Liver (tissue), 9 donors: ENCODE data around the gene C3orf22. TPM values are rescaled to one million over a fixed set of nuclear protein-coding genes. Genes with fewer than 3 reads are reported as not detected.

Source experiments
- DNase-seq: peaks from one replicate; pipeline ENCODE4 v3.0.0-alpha.2; 2017; ENCODE audit warnings: low spot score
- H3K27ac ChIP-seq, 2 donors: one replicate each; pipeline ENCODE4 v1.7.0; 2013; ENCODE audit warnings: inconsistent platforms in 2 of 2, low read length in 2 of 2, control low read depth in 1 of 2, low read depth in 1 of 2, mild to moderate bottlenecking in 1 of 2
- H3K27me3 ChIP-seq, 4 donors: one replicate each; pipeline versions ENCODE4 v1.6.1 to v1.7.0; 2013; ENCODE audit warnings: low read length in 3 of 4, inconsistent platforms in 1 of 4, mild to moderate bottlenecking in 1 of 4, moderate library complexity in 1 of 4; ENCODE audit not compliant: control insufficient read depth in 4 of 4, insufficient read depth in 4 of 4
- H3K36me3 ChIP-seq, 4 donors: one replicate each; pipeline versions ENCODE4 v1.6.1 to v1.7.0; 2013; ENCODE audit warnings: low read length in 3 of 4, mild to moderate bottlenecking in 3 of 4, low read depth in 1 of 4, moderate library complexity in 1 of 4; ENCODE audit not compliant: control insufficient read depth in 4 of 4, insufficient read depth in 3 of 4
- H3K4me1 ChIP-seq, 4 donors: one replicate each; pipeline versions ENCODE4 v1.6.1 to v1.7.0; 2013; ENCODE audit warnings: low read length in 3 of 4, mild to moderate bottlenecking in 3 of 4, moderate library complexity in 1 of 4; ENCODE audit not compliant: control insufficient read depth in 4 of 4, insufficient read depth in 4 of 4
- H3K4me3 ChIP-seq, 3 donors: one replicate each; pipeline versions ENCODE4 v1.6.1 to v1.7.0; 2013; ENCODE audit warnings: low read length in 3 of 3, control low read depth in 1 of 3, low read depth in 1 of 3, mild to moderate bottlenecking in 1 of 3
- H3K9ac ChIP-seq, 2 donors: one replicate each; pipeline ENCODE4 v1.7.0; 2013; ENCODE audit warnings: low read length in 2 of 2, mild to moderate bottlenecking in 2 of 2, moderate library complexity in 2 of 2, control low read depth in 1 of 2, low read depth in 1 of 2
- H3K9me3 ChIP-seq, 4 donors: one replicate each; pipeline versions ENCODE4 v1.6.1 to v1.7.0; 2013; ENCODE audit warnings: low read length in 3 of 4; ENCODE audit not compliant: control insufficient read depth in 4 of 4
- EGR1 ChIP-seq, 2 donors: IDR thresholded peaks; 2 replicates each; pipeline ENCODE4 v1.6.1; 2016 to 2018; ENCODE audit warnings: antibody characterized with exemption in 2 of 2, low read depth in 2 of 2
- FOXA1 ChIP-seq: IDR thresholded peaks from 2 replicates; pipeline ENCODE4 v1.6.1; 2016; ENCODE audit warnings: antibody characterized with exemption
- FOXA2 ChIP-seq: IDR thresholded peaks from 2 replicates; pipeline ENCODE4 v1.6.1; 2016; ENCODE audit warnings: antibody characterized with exemption
- GABPA ChIP-seq, 2 donors: IDR thresholded peaks in 1 of 2; conservative IDR thresholded peaks in 1 of 2; 2 replicates each; pipeline ENCODE4 v1.6.1; 2016; ENCODE audit warnings: antibody characterized with exemption in 2 of 2, mild to moderate bottlenecking in 1 of 2, moderate library complexity in 1 of 2
- HNF4A ChIP-seq, 2 donors: conservative IDR thresholded peaks; 2 replicates each; pipeline ENCODE4 v1.6.1; 2016; ENCODE audit warnings: antibody characterized with exemption in 2 of 2, mild to moderate bottlenecking in 2 of 2
- HNF4G ChIP-seq: IDR thresholded peaks from 2 replicates; pipeline ENCODE4 v1.6.1; 2016; ENCODE audit warnings: antibody characterized with exemption
- JUND ChIP-seq, 2 donors: IDR thresholded peaks; 2 replicates each; pipeline ENCODE4 v1.6.1; 2016; ENCODE audit warnings: antibody characterized with exemption in 2 of 2
- NR2F2 ChIP-seq: IDR thresholded peaks from 2 replicates; pipeline ENCODE4 v1.6.1; 2016; ENCODE audit warnings: antibody characterized with exemption
- RAD21 ChIP-seq, 2 donors: IDR thresholded peaks; 2 replicates each; pipeline ENCODE4 v1.6.1; 2016; ENCODE audit warnings: antibody characterized with exemption in 2 of 2, mild to moderate bottlenecking in 2 of 2
- RXRA ChIP-seq, 2 donors: IDR thresholded peaks; 2 replicates each; pipeline ENCODE4 v1.6.1; 2017 to 2018; ENCODE audit warnings: antibody characterized with exemption in 2 of 2, mild to moderate bottlenecking in 1 of 2
- SP1 ChIP-seq: IDR thresholded peaks from 2 replicates; pipeline ENCODE4 v1.6.1; 2018; ENCODE audit warnings: antibody characterized with exemption, mild to moderate bottlenecking
- TAF1 ChIP-seq: conservative IDR thresholded peaks from 2 replicates; pipeline ENCODE4 v1.6.1; 2016; ENCODE audit warnings: antibody characterized with exemption, mild to moderate bottlenecking
- YY1 ChIP-seq: IDR thresholded peaks from 2 replicates; pipeline ENCODE4 v1.6.1; 2016; ENCODE audit warnings: antibody characterized with exemption, mild to moderate bottlenecking
- WGBS: extraction: QIAGEN DNeasy Blood & Tissue Kit; methylation state at CpG from one replicate; pipeline ENCODE4 v1.1.7; 2013; 5-methylcytosine and 5-hydroxymethylcytosine counted together
- polyA plus RNA-seq, 2 donors: library from polyadenylated mRNA; stranded (reverse) in 1 of 2; unstranded in 1 of 2; fragments of 200-250 nt in 1 of 2; fragments of >200 nt in 1 of 2; fragmentation: Nextera tagmentation in 1 of 2; extraction: Ambion mirVana in 1 of 2; gene quantifications; one replicate each; pipeline versions ENCODE4 v1.2.1 to v1.2.3, GENCODE V29; 2013 to 2015
- total RNA-seq, 2 donors: library from RNA; depleted of rRNA; stranded (reverse); fragments of >200 nt; gene quantifications; one replicate each; pipeline ENCODE4 v1.2.3, GENCODE V29; 2014
- TF ChIP-seq, protein P1 (sequence below): IDR thresholded peaks from 2 replicates; pipeline ENCODE4 v1.6.1; 2016; ENCODE audit warnings: antibody characterized with exemption
- TF ChIP-seq, protein P2 (sequence below): IDR thresholded peaks from 2 replicates; pipeline ENCODE4 v1.6.1; 2016; ENCODE audit warnings: antibody characterized with exemption, mild to moderate bottlenecking
- TF ChIP-seq, protein P3 (sequence below): fragments of 150-350 bp; IDR thresholded peaks from 2 replicates; pipeline ENCODE4 v1.5.1; 2017; ENCODE audit warnings: improper control_type of control experiment, low read depth, low read length; ENCODE audit not compliant: missing input control
- TF ChIP-seq, protein P4 (sequence below): IDR thresholded peaks from 2 replicates; pipeline ENCODE4 v1.6.1; 2016; ENCODE audit warnings: antibody characterized with exemption
- TF ChIP-seq, protein P5 (sequence below): IDR thresholded peaks from 2 replicates; pipeline ENCODE4 v1.6.1; 2016; ENCODE audit warnings: antibody characterized with exemption
- donor health status: healthy.
- donor health status: healthy.
- donor health status: healthy.
- donor health status: healthy.
- donor health status: healthy.

The C3orf22 gene
- total and polyA plus RNA-seq, 4 donors = not detected

DNA sequence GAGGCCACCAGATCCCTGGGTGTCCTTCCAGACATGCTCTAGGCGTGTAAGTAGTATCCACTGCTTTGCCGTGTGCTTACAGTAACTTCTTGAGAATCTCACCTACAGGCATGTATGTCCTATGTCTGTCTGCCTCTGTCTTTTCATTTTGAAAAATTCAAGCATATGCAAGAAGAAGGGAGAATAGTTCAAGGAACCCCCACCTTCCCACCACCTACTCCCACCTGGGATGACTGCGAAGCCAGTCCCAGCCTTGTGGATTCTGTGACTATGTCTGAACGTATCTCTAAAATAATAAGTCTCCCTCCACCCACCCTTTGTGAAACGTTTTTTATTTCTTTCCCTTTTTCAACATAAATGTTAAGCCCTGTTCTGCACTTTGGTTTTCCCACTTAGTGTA is 19.8 kb downstream of the C3orf22 start:
- Histone ChIP-seq H3K4me1 (peaks cover 2 to 37% (median 20%) of the 10 kb centered on the region in 4 donors), H3K9ac (no peak overlapping the region), H3K27me3 (no peaks in the 10 kb centered on the region), H3K4me3 (no peak overlapping the region), H3K36me3 (peaks cover 0 to 10% (median 1%) of the 10 kb centered on the region in 4 donors), H3K9me3 (no peaks in the 10 kb centered on the region), H3K27ac (peak overlapping the region in 1 of 2 donors; percentile 83)
- no peak for TF ChIP-seq TAF1
- TF ChIP-seq NR2F2 = no peak
- TF ChIP-seq JUND (IDR thresholded peaks at IDR 0.05) = no peak
- TF ChIP-seq YY1 = no peak
- TF ChIP-seq HNF4A (conservative IDR thresholded peaks at IDR 0.05) = no peak
- no peak for TF ChIP-seq EGR1 (IDR thresholded peaks at IDR 0.05; ENCODE audit: low read depth in 2 of 2)
- TF ChIP-seq FOXA1 = no peak
- TF ChIP-seq HNF4G = no peak
- no peak for TF ChIP-seq FOXA2
- DNase-seq = no peak
- WGBS = 65% methylated on average over 5 of the region's 5 CpGs

DNA sequence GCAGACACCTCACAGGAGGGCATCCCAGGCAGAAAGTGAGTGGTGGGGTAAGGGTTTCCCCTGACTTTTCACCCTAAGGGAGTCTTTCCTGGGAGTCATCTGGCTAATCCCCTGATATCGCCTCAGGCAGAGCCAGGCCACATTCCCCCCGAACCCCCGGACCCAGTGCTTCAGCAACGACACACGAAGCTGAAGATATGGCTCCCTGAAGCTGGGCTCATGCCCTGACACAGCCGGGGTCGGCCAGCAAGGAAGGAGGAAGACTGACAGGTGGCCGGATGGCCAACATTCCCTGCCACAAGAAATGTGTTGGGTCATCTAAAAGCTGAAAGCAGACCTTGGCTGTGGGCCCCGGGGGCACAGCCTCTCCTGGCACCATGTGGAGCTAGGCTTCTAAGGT is 20.4 kb downstream of the C3orf22 start:
- peak overlapping the region; percentile 83 to 92 for H3K27ac ChIP-seq
- no peak overlapping the region for H3K9ac ChIP-seq
- peaks cover 0 to 9% (median 1%) of the 10 kb centered on the region in 4 donors for H3K36me3 ChIP-seq
- no peaks in the 10 kb centered on the region for H3K9me3 ChIP-seq
- WGBS = 66% methylated on average over 9 of the region's 9 CpGs
- peaks cover 2 to 41% (median 20%) of the 10 kb centered on the region in 4 donors for H3K4me1 ChIP-seq
- H3K4me3 ChIP-seq = no peak overlapping the region
- TF ChIP-seq NR2F2 = no peak
- no peak for DNase-seq
- H3K27me3 ChIP-seq = no peaks in the 10 kb centered on the region

DNA sequence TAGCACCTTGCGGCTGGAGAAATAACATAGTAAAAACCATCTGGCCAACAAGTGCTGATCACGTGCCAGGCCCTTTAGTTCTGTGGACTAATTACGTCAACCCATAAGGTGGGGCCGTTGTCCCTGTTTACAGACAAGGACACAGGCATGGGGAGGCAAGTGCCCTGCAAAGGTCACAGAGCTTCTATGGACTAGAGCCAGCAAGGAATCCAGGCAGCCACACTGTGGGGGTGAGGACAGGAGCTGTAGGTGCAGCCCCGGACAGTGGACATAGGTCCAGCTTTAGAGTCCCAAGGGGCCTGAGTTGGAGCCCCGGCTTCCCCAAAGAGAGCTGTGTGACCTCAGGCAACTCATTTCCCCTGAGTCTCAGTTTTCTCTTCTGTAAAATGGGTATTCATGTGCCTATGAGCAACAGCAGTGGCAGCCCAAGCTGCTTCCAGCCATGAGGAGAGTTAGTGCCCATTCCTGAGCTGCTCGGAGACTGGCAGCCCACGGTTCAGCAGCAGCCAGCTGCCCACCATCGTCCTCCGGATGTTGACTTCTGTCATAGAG is 20.9 kb downstream of the C3orf22 start:
- no peaks in the 10 kb centered on the region for H3K9me3 ChIP-seq
- 63% methylated on average over 10 of the region's 10 CpGs for WGBS
- no peak for DNase-seq
- peaks cover 0 to 5% (median 1%) of the 10 kb centered on the region in 4 donors for H3K36me3 ChIP-seq
- H3K27ac ChIP-seq = peak overlapping the region; percentile 83 to 92
- no peak overlapping the region for H3K4me3 ChIP-seq
- no peak for TF ChIP-seq HNF4G
- TF ChIP-seq TAF1 = no peak
- no peak for TF ChIP-seq GABPA (IDR thresholded peaks at IDR 0.05 in 1 of 2, conservative IDR thresholded peaks at IDR 0.05 in 1 of 2)
- TF ChIP-seq JUND (IDR thresholded peaks at IDR 0.05) = peak in 1 of 2 donors; percentile 61
- TF ChIP-seq, protein P1, sequence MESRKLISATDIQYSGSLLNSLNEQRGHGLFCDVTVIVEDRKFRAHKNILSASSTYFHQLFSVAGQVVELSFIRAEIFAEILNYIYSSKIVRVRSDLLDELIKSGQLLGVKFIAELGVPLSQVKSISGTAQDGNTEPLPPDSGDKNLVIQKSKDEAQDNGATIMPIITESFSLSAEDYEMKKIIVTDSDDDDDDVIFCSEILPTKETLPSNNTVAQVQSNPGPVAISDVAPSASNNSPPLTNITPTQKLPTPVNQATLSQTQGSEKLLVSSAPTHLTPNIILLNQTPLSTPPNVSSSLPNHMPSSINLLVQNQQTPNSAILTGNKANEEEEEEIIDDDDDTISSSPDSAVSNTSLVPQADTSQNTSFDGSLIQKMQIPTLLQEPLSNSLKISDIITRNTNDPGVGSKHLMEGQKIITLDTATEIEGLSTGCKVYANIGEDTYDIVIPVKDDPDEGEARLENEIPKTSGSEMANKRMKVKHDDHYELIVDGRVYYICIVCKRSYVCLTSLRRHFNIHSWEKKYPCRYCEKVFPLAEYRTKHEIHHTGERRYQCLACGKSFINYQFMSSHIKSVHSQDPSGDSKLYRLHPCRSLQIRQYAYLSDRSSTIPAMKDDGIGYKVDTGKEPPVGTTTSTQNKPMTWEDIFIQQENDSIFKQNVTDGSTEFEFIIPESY = no peak
- peak; percentile 84 for TF ChIP-seq FOXA1
- no peak for TF ChIP-seq NR2F2
- TF ChIP-seq, protein P2, sequence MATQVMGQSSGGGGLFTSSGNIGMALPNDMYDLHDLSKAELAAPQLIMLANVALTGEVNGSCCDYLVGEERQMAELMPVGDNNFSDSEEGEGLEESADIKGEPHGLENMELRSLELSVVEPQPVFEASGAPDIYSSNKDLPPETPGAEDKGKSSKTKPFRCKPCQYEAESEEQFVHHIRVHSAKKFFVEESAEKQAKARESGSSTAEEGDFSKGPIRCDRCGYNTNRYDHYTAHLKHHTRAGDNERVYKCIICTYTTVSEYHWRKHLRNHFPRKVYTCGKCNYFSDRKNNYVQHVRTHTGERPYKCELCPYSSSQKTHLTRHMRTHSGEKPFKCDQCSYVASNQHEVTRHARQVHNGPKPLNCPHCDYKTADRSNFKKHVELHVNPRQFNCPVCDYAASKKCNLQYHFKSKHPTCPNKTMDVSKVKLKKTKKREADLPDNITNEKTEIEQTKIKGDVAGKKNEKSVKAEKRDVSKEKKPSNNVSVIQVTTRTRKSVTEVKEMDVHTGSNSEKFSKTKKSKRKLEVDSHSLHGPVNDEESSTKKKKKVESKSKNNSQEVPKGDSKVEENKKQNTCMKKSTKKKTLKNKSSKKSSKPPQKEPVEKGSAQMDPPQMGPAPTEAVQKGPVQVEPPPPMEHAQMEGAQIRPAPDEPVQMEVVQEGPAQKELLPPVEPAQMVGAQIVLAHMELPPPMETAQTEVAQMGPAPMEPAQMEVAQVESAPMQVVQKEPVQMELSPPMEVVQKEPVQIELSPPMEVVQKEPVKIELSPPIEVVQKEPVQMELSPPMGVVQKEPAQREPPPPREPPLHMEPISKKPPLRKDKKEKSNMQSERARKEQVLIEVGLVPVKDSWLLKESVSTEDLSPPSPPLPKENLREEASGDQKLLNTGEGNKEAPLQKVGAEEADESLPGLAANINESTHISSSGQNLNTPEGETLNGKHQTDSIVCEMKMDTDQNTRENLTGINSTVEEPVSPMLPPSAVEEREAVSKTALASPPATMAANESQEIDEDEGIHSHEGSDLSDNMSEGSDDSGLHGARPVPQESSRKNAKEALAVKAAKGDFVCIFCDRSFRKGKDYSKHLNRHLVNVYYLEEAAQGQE = peak; percentile 51
- no peak for TF ChIP-seq SP1
- TF ChIP-seq HNF4A (conservative IDR thresholded peaks at IDR 0.05) = peak; percentile 6 to 78
- TF ChIP-seq EGR1 (IDR thresholded peaks at IDR 0.05; ENCODE audit: low read depth in 2 of 2) = no peak
- TF ChIP-seq, protein P3, sequence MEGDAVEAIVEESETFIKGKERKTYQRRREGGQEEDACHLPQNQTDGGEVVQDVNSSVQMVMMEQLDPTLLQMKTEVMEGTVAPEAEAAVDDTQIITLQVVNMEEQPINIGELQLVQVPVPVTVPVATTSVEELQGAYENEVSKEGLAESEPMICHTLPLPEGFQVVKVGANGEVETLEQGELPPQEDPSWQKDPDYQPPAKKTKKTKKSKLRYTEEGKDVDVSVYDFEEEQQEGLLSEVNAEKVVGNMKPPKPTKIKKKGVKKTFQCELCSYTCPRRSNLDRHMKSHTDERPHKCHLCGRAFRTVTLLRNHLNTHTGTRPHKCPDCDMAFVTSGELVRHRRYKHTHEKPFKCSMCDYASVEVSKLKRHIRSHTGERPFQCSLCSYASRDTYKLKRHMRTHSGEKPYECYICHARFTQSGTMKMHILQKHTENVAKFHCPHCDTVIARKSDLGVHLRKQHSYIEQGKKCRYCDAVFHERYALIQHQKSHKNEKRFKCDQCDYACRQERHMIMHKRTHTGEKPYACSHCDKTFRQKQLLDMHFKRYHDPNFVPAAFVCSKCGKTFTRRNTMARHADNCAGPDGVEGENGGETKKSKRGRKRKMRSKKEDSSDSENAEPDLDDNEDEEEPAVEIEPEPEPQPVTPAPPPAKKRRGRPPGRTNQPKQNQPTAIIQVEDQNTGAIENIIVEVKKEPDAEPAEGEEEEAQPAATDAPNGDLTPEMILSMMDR = no peak
- peak; percentile 77 for TF ChIP-seq FOXA2
- TF ChIP-seq, protein P4, sequence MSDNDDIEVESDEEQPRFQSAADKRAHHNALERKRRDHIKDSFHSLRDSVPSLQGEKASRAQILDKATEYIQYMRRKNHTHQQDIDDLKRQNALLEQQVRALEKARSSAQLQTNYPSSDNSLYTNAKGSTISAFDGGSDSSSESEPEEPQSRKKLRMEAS = peak; percentile 86
- peak; percentile 42 to 93 for TF ChIP-seq RXRA (IDR thresholded peaks at IDR 0.05)
- TF ChIP-seq, protein P5, sequence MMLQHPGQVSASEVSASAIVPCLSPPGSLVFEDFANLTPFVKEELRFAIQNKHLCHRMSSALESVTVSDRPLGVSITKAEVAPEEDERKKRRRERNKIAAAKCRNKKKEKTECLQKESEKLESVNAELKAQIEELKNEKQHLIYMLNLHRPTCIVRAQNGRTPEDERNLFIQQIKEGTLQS = no peak
- TF ChIP-seq RAD21 (IDR thresholded peaks at IDR 0.05) = no peak
- peak; percentile 40 for TF ChIP-seq YY1
- H3K4me1 ChIP-seq = peaks cover 2 to 44% (median 20%) of the 10 kb centered on the region in 4 donors
- H3K9ac ChIP-seq = no peak overlapping the region
- no peaks in the 10 kb centered on the region for H3K27me3 ChIP-seq
